ENCODE data around the gene SAMM50. TPM values are rescaled to one million over a fixed set of nuclear protein-coding genes. Genes with fewer than 3 reads are reported as not detected.

The SAMM50 gene
- total RNA-seq, 1 experiment from 2014 or later, result 79.4 TPM

DNA sequence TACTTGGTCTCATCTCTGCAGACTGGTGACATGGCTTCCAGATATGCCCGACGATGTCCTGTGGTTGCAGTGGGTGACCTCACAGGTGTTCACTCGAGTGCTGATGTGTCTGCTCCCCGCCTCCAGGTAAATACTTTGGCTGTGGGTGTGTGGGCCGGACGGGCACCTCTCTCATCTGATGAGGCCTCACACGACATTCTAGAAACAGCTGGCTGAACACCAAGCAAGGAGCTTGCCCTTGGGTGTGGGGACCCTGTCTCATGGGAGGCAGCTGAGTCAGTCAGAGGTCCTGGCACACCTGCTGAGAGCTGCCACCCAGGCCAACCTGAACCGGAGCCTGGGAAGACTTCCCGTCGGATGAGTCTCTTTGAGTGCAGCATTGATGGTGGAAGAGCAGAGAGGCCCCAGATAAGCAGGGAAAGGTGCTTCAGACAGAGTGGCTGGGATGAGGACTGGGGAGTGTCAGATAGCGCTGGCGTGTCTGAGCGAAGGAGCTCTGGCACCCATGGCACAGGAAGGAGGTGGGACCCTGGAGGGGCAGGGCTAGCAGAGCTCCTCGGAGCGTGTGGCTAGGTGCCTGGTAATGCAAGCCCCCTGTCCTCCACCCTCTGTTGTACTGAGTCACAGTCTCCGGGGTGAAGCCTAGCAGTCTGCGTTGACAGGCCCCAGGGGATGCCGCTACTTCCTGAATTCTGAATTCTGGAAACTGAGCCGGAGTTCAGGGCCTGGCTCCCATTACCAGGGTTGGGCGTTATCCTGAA is 10.4 kb upstream of the SAMM50 start:
- in situ Hi-C loops (cut with HindIII; ENCODE audit: low sequenced_read_pairs), result no loop called here

DNA sequence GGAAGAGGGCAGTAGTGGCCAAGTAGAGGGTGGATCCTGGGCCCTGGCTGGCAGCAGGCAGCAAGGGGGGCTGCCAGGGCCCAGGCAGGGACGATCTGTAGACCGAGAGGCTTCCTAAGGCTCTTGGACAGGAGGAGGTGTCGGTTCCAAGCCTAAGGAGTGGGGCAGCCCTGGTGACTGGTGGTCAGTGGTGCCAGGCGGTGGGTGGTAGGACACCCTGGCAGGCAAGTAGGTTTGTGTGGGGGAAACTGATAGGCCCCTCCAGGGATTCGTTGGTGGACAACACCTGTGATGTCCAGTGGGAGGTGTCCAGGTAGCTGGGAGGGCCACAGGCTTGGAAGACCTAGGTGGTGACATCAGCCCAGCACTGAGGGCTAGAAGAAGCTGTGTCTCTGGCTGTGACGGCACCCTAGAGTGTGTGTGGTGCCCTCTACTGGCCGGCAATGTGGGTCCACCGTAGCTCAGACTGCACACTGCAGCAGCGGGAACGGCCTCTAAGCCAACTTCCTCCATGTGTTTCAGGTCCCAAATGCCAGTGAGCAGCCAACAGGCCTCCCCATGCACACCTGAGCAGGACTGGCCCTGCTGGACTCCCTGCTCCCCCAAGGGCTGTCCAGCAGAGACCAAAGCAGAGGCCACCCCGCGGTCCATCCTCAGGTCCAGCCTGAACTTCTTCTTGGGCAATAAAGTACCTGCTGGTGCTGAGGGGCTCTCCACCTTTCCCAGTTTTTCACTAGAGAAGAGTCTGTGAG is 9.4 kb upstream of the SAMM50 start:
- in situ Hi-C loops (cut with HindIII; ENCODE audit: low sequenced_read_pairs), result no loop called here
- peak; percentile 27 for DNase-seq (ENCODE audit: low spot score)

More for the DNA sequence above, 10.4 kb upstream of the SAMM50 start:
- no peak for DNase-seq (ENCODE audit: low spot score)

DNA sequence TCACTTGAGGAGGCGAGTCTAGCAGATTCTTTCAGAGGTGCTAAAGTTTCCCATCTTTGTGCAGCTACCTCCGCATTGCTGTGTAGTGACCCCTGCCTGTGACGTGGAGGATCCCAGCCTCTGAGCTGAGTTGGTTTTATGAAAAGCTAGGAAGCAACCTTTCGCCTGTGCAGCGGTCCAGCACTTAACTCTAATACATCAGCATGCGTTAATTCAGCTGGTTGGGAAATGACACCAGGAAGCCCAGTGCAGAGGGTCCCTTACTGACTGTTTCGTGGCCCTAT is 8.9 kb upstream of the SAMM50 start:
- no peak for DNase-seq (ENCODE audit: low spot score)
- in situ Hi-C loops (cut with HindIII; ENCODE audit: low sequenced_read_pairs), result no loop called here

GRCh38 chr22:43948836-43949406 is 6.3 kb upstream of the SAMM50 start:
- DNase-seq (ENCODE audit: low spot score), result no peak
- in situ Hi-C loops (cut with HindIII; ENCODE audit: low sequenced_read_pairs), result no loop called here

GRCh38 chr22:43951391-43951790 is 3.9 kb upstream of the SAMM50 start:
- in situ Hi-C loops (cut with HindIII; ENCODE audit: low sequenced_read_pairs), result no loop called here
- no peak for DNase-seq (ENCODE audit: low spot score)

DNA sequence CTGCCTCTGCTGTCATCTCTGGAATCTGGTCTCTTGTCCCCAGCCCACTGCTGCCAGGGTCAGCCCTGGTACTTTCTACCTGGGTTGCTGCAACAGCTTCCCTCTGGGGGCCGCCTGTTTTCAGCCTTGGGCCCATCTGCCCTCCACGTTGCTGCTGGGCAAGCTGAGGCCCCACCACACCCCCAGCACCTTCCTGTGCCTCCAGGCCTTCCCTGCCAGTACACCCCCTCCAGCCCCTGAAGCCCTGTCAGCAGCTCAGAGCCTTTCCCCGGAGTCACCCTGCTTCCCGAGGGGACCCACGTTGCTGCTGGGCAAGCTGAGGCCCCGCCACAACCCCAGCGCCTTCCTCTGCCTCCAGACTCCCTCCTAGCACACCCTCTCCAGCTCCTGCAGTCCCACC is 3.3 kb upstream of the SAMM50 start:
- in situ Hi-C loops (cut with HindIII; ENCODE audit: low sequenced_read_pairs), result no loop called here
- no peak for DNase-seq (ENCODE audit: low spot score)

- in situ Hi-C loops (cut with HindIII; ENCODE audit: low sequenced_read_pairs), result no loop called here
- no peak for DNase-seq (ENCODE audit: low spot score)
Observed at GRCh38 chr22:43953988-43954785, 1.1 kb upstream of the SAMM50 start.

DNA sequence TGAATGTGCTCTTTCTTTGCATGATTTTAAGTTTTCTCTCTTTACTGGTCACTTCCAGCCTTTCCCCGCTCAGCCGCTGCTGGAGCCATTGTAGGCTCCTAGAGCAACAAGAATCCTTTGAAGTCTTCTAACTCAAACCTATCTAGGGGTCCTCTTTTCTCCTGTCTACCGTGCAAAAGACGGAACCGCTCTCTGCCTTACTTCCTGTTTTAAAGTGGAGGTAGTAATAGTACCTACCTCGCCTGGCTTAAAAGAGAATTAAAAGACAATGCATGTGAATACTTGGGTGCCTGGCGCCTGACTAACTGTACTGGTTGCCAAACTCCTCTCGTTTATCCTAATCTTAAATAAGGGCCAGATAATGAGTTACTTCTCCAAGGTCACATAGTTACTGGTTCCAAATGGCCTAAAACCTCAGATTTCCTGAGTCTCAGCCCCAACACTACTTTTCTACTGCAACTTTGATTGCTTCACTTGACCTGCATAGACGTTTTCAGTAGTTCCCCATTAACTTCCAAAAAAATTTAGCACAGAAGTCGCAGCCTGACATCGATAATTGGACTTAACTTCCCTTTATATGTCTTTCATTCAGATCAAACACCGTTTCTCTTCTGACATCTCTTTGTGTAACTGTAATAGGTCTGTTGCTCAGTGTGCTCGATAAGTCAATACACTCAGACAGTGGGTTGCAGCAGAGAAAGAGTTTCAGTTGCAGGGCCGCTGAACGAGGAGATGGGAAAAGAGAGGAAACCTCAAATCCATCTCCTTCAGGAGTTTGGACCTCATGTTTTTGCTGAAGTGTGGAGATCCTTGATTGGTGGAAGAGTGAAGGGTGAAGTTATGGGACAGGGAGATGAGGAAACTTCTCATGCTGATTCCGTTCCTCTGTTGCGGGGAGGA is 891 bp downstream of the SAMM50 start:
- DNase-seq (ENCODE audit: low spot score), result no peak
- in situ Hi-C loops (cut with HindIII; ENCODE audit: low sequenced_read_pairs), result no loop called here

DNA sequence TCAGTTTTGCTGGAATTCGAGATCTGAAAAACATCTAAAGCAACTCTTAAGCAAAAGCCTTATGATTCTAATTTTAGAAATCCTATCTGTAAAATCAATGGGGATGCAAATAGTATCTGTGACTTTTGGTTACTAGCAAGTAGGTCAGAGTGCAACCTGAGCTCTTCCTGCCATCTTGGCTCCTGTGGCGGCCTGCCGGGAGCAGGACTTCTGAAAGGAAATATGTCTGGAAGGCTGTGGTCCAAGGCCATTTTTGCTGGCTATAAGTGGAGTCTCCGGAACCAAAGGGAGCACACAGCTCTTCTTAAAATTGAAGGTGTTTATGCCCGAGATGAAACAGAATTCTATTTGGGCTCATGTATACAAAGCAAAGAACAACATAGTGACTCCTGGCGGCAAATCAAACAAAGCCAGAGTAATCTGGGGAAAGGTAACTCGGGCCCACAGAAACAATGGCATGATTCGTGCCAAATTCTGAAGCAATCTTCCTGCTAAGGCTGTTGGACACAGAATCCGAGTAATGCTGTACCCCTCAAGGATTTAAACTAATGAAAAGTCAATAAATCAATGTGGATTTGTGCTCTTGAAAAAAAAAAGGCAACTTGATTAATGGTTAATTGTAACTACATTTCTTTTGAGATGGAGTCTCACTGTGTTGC is 1.7 kb downstream of the SAMM50 start:
- no peak for DNase-seq (ENCODE audit: low spot score)
- in situ Hi-C loops (cut with HindIII; ENCODE audit: low sequenced_read_pairs), result no loop called here

DNA sequence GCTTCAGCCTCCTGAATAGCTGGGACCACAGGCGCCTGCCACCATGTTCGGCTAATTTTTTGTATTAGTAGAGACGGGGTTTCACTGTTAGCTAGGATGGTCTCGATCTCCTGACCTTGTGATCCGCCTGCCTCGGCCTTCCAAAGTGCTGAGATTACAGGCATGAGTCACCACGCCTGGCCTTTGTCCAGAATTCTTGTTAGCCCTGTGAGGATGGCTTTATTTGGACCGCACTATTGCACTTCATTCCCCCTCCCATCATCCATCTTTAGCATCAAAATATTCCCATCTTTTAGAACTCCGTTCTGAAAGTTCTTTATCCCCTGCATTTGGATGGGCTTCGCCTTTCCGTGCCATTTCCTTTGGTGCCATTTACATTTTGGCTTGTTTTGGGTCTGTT is 2.6 kb downstream of the SAMM50 start:
- DNase-seq (ENCODE audit: low spot score), result no peak
- in situ Hi-C loops (cut with HindIII; ENCODE audit: low sequenced_read_pairs), result no loop called here

GRCh38 chr22:43964314-43964857 is 9.1 kb downstream of the SAMM50 start:
- no peak for DNase-seq (ENCODE audit: low spot score)
- in situ Hi-C loops (cut with HindIII; ENCODE audit: low sequenced_read_pairs), result no loop called here

GRCh38 chr22:43967069-43967468 is 11.8 kb downstream of the SAMM50 start:
- DNase-seq (ENCODE audit: low spot score), result no peak
- in situ Hi-C loops (cut with HindIII; ENCODE audit: low sequenced_read_pairs), result no loop called here

GRCh38 chr22:43968614-43969013 is 13.4 kb downstream of the SAMM50 start:
- in situ Hi-C loops (cut with HindIII; ENCODE audit: low sequenced_read_pairs), result no loop called here
- no peak for DNase-seq (ENCODE audit: low spot score)

GRCh38 chr22:43969021-43969878 is 14.0 kb downstream of the SAMM50 start:
- no peak for DNase-seq (ENCODE audit: low spot score)

GRCh38 chr22:43969989-43970755 is 14.9 kb downstream of the SAMM50 start:
- in situ Hi-C loops (cut with HindIII; ENCODE audit: low sequenced_read_pairs), result no loop called here
- no peak for DNase-seq (ENCODE audit: low spot score)

More at GRCh38 chr22:43969021-43969878, 14.0 kb downstream of the SAMM50 start:
- in situ Hi-C loops (cut with HindIII; ENCODE audit: low sequenced_read_pairs), result no loop called here

DNA sequence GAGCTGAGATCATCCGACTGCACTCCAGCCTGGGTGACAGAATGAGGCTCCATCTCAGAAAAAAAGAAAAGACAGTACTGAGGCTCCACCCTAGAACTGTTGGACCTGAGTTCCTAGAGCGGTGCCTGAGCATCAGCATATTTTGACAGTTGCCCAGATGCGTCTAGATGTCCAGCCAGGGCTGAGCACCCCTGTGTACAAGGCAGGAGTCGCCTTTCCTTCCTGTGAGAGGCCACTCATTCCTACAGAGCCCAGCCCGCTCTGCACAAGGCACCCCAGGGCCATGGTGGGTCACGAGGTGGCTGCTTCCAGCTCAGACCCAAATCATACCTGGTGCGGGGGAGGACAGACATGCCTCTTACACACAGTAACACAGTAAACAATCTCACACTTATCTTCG is 15.9 kb downstream of the SAMM50 start:
- DNase-seq (ENCODE audit: low spot score), result no peak
- in situ Hi-C loops (cut with HindIII; ENCODE audit: low sequenced_read_pairs), result no loop called here

Measured in G401 (cell line).